ENCODE data around the gene HLF.

- TF ChIP-seq CTCF (conservative IDR thresholded peaks at IDR 0.05; ENCODE audit: low read depth, low read length) (no peak), EZH2 (IDR thresholded peaks at IDR 0.05; ENCODE audit: borderline replicate concordance, low read depth, low read length, poor library complexity, severe bottlenecking) (no peak)
Measured at GRCh38 chr17:55266051-55266957, 1.5 kb downstream of the HLF start.

All from A673 (cell line).